ENCODE results near the gene FAM83F. TPM values are rescaled to one million over a fixed set of nuclear protein-coding genes. Genes with fewer than 3 reads are reported as not detected.

Gene FAM83F
- total and polyA plus RNA-seq, 2 donors (not counting 1 experiment from before 2014, with no cell fraction given): 0.10 TPM; not detected in 1

DNA sequence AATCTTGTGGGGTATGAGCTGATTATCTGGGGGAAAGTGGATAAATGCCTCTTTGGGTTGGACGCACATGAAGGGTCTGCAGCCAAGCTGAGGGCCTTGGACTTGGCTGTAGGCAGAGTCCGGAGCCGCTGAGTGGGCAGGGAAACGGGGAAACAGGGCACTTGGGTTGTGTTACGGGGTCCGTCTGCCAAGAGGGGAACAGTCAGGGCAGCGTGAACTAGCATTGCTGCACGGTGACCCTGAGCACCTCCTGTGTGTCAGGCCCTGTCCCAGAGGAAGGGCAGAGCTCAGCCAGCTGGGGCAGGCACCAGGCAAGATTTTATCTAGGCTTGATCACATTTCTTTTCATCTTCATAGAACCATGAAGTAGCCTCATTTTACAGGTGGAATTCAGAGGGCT lies 11.9 kb downstream of the FAM83F start:
- ChIA-PET POLR2A (no interaction called here), CTCF (no interaction called here)
- no peak overlapping the region for H3K4me3 Mint-ChIP-seq
- H4K20me1 ChIP-seq (ENCODE audit: control insufficient read depth, insufficient read depth, low read length, poor library complexity, severe bottlenecking): no peaks in the 10 kb centered on the region
- H3K4me3 ChIP-seq (ENCODE audit: control extremely low read depth in 1 of 5, extremely low read depth in 1 of 5, insufficient read depth in 1 of 5, low read depth in 2 of 5, low read length in 4 of 5): no peak overlapping the region
- no peaks in the 10 kb centered on the region for H3K79me2 ChIP-seq (ENCODE audit: control insufficient read depth, insufficient read depth, low read length)
- H3K27me3 ChIP-seq (replicated peaks in 1 of 4; ENCODE audit: control extremely low read depth in 1 of 4, control insufficient read depth in 3 of 4, insufficient read depth in 4 of 4, low read length in 3 of 4): peaks cover 0 to 38% (median 8%) of the 10 kb centered on the region in 4 experiments
- H3K36me3 ChIP-seq (replicated peaks in 1 of 2; ENCODE audit: control extremely low read depth in 1 of 2, control insufficient read depth in 1 of 2, extremely low read depth in 1 of 2, insufficient read depth in 2 of 2, low read length in 1 of 2): no peaks in the 10 kb centered on the region
- H3K4me2 ChIP-seq (replicated peaks; ENCODE audit: low read depth, low read length, poor library complexity, severe bottlenecking): no peak overlapping the region
- no peaks in the 10 kb centered on the region for H3K4me1 Mint-ChIP-seq
- no peaks in the 10 kb centered on the region for H3K9me3 ChIP-seq (ENCODE audit: control extremely low read depth in 1 of 3, control insufficient read depth in 2 of 3, insufficient read depth in 1 of 3, low read length in 2 of 3)
- no peaks in the 10 kb centered on the region for H3K9me3 Mint-ChIP-seq (ENCODE audit: insufficient read depth)
- WGBS (ENCODE audit: insufficient coverage): 81% methylated on average over 8 of the region's 8 CpGs
- no peaks in the 10 kb centered on the region for H3K4me1 ChIP-seq (ENCODE audit: control insufficient read depth in 2 of 2, insufficient read depth in 2 of 2, low read length in 2 of 2)
- no peak overlapping the region for H3K27ac ChIP-seq (ENCODE audit: low read length in 2 of 2)
- H3K27me3 Mint-ChIP-seq: peaks cover 49% of the 10 kb centered on the region
- H2AFZ ChIP-seq (ENCODE audit: insufficient read depth, low read depth, low read length, poor library complexity, severe bottlenecking): no peak overlapping the region
- TF ChIP-seq EZH2 (IDR thresholded peaks at IDR 0.05; ENCODE audit: borderline replicate concordance, insufficient read depth, low read depth, low read length, poor library complexity, severe bottlenecking): no peak
- TF ChIP-seq, protein P1, sequence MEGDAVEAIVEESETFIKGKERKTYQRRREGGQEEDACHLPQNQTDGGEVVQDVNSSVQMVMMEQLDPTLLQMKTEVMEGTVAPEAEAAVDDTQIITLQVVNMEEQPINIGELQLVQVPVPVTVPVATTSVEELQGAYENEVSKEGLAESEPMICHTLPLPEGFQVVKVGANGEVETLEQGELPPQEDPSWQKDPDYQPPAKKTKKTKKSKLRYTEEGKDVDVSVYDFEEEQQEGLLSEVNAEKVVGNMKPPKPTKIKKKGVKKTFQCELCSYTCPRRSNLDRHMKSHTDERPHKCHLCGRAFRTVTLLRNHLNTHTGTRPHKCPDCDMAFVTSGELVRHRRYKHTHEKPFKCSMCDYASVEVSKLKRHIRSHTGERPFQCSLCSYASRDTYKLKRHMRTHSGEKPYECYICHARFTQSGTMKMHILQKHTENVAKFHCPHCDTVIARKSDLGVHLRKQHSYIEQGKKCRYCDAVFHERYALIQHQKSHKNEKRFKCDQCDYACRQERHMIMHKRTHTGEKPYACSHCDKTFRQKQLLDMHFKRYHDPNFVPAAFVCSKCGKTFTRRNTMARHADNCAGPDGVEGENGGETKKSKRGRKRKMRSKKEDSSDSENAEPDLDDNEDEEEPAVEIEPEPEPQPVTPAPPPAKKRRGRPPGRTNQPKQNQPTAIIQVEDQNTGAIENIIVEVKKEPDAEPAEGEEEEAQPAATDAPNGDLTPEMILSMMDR (IDR thresholded peaks at IDR 0.05): no peak
- no peak overlapping the region for H3K27ac Mint-ChIP-seq
- no peak for DNase-seq
- ATAC-seq (ENCODE audit: low read depth): no peak
- intact Hi-C loops (cut with micrococcal nuclease): no loop called here
- no peak overlapping the region for H3K9ac ChIP-seq (ENCODE audit: low read length)

DNA sequence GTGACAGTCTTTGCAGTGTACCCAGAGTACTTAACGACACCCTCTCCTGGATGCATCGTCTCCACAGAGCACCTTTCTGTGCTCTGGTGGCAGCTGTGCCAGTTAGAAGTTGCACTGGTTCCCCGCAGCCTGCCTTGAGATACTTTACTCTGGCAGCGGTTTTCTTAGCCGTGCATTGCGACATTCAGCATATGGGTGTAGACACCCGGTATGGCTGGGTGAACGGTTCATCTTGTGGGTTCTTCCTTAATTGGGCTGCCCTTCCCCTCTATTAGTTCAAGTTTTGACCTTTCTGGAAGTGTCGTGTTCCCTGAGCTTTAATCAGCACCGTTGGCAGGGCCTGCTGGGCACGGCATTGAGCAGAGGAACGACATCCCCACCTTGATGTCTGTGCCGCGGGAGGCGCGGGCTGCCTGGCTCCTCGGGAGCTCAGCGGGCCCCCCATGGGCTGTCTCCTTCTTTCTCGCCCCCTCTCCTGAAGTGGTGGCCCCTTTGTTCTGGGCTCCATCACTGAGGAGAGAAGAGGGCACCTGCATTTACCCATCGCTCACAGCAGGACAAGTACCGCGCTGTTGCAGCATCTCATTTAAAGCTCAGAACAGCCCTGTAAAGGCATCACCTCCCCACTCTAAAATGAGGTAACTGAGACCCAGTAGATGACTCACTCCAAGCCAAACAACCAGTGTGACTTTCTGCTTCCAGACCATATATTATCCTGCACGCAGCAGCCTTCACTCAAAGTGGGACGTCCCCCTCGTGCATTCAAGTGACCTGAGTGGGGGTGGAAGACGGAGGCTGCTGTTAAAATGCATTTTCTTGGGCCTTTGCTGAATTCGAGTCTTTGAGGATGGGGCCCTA lies 13.3 kb downstream of the FAM83F start:
- TF ChIP-seq EZH2 (IDR thresholded peaks at IDR 0.05; ENCODE audit: borderline replicate concordance, insufficient read depth, low read depth, low read length, poor library complexity, severe bottlenecking): no peak
- TF ChIP-seq, protein P1 (IDR thresholded peaks at IDR 0.05): no peak
- DNase-seq (no peak), ATAC-seq (ENCODE audit: low read depth) (no peak)
- no peaks in the 10 kb centered on the region for H3K9me3 Mint-ChIP-seq (ENCODE audit: insufficient read depth)
- H3K27me3 Mint-ChIP-seq: peaks cover 50% of the 10 kb centered on the region
- Histone ChIP-seq H3K27me3 (replicated peaks in 1 of 4; ENCODE audit: control extremely low read depth in 1 of 4, control insufficient read depth in 3 of 4, insufficient read depth in 4 of 4, low read length in 3 of 4) (peaks cover 0 to 38% (median 8%) of the 10 kb centered on the region in 4 experiments), H3K4me3 (ENCODE audit: control extremely low read depth in 1 of 5, extremely low read depth in 1 of 5, insufficient read depth in 1 of 5, low read depth in 2 of 5, low read length in 4 of 5) (no peak overlapping the region), H3K36me3 (replicated peaks in 1 of 2; ENCODE audit: control extremely low read depth in 1 of 2, control insufficient read depth in 1 of 2, extremely low read depth in 1 of 2, insufficient read depth in 2 of 2, low read length in 1 of 2) (no peaks in the 10 kb centered on the region), H2AFZ (ENCODE audit: insufficient read depth, low read depth, low read length, poor library complexity, severe bottlenecking) (no peak overlapping the region), H3K79me2 (ENCODE audit: control insufficient read depth, insufficient read depth, low read length) (no peaks in the 10 kb centered on the region), H3K27ac (ENCODE audit: low read length in 2 of 2) (no peak overlapping the region), H3K4me1 (ENCODE audit: control insufficient read depth in 2 of 2, insufficient read depth in 2 of 2, low read length in 2 of 2) (no peaks in the 10 kb centered on the region), H3K4me2 (replicated peaks; ENCODE audit: low read depth, low read length, poor library complexity, severe bottlenecking) (no peak overlapping the region), H3K9me3 (ENCODE audit: control extremely low read depth in 1 of 3, control insufficient read depth in 2 of 3, insufficient read depth in 1 of 3, low read length in 2 of 3) (no peaks in the 10 kb centered on the region), H4K20me1 (ENCODE audit: control insufficient read depth, insufficient read depth, low read length, poor library complexity, severe bottlenecking) (no peaks in the 10 kb centered on the region), H3K9ac (ENCODE audit: low read length) (no peak overlapping the region)
- no peaks in the 10 kb centered on the region for H3K4me1 Mint-ChIP-seq
- no peak overlapping the region for H3K4me3 Mint-ChIP-seq
- intact Hi-C loops (cut with micrococcal nuclease): no loop called here
- ChIA-PET CTCF (interaction anchor here (1.8 kb wide), 1 partner anchor 16 kb away, joined by 10 read pairs; no protein-coding TSS in a partner anchor), POLR2A (no interaction called here)
- H3K27ac Mint-ChIP-seq: no peak overlapping the region
- WGBS (ENCODE audit: insufficient coverage): 82% methylated on average over 21 of the region's 27 CpGs
